Activated CD4-positive, alpha-beta T cell treated with anti-CD3 and anti-CD28 coated beads, Interleukin-2, amount 50 U/mL, for 4 hours (primary cell): Measurements from ENCODE around the gene PDGFD.

Experiments
- DNase-seq, 2 experiments: peaks; one replicate each; pipeline ENCODE4 v3.0.0-alpha.2; 2020

Gene PDGFD

GRCh38 chr11:104142698-104143097 lies 21.2 kb downstream of the PDGFD start:
- DNase-seq = no peak

- DNase-seq = no peak
Observed at GRCh38 chr11:104136861-104137260, 27.1 kb downstream of the PDGFD start.

GRCh38 chr11:104134745-104135144 lies 29.2 kb downstream of the PDGFD start:
- DNase-seq = no peak

GRCh38 chr11:104130161-104130560 lies 33.8 kb downstream of the PDGFD start:
- no peak for DNase-seq

- DNase-seq = no peak
Observed at GRCh38 chr11:104129145-104129544, 34.8 kb downstream of the PDGFD start.

- DNase-seq = no peak
Observed at GRCh38 chr11:104127828-104128227, 36.1 kb downstream of the PDGFD start.

- DNase-seq = no peak
Observed at GRCh38 chr11:104126464-104126863, 37.5 kb downstream of the PDGFD start.

GRCh38 chr11:104124979-104125378 lies 39.0 kb downstream of the PDGFD start:
- no peak for DNase-seq

- no peak for DNase-seq
Observed at GRCh38 chr11:104122836-104123235, 41.1 kb downstream of the PDGFD start.

- no peak for DNase-seq
Observed at GRCh38 chr11:104122011-104122635, 41.8 kb downstream of the PDGFD start.

- no peak for DNase-seq
Observed at GRCh38 chr11:104120493-104121137, 43.3 kb downstream of the PDGFD start.

- DNase-seq = no peak
Observed at GRCh38 chr11:104118105-104118744, 45.7 kb downstream of the PDGFD start.

GRCh38 chr11:104113541-104113940 lies 50.4 kb downstream of the PDGFD start:
- DNase-seq = no peak

GRCh38 chr11:104106136-104106754 lies 57.7 kb downstream of the PDGFD start:
- DNase-seq = no peak

- DNase-seq = no peak
Observed at GRCh38 chr11:104105155-104105554, 58.8 kb downstream of the PDGFD start.

GRCh38 chr11:104104664-104105063 lies 59.3 kb downstream of the PDGFD start:
- DNase-seq = no peak

- DNase-seq = no peak
Observed at GRCh38 chr11:104104201-104104600, 59.7 kb downstream of the PDGFD start.

- no peak for DNase-seq
Observed at GRCh38 chr11:104098555-104098954, 65.4 kb downstream of the PDGFD start.

GRCh38 chr11:104098132-104098531 lies 65.8 kb downstream of the PDGFD start:
- no peak for DNase-seq

- no peak for DNase-seq
Observed at GRCh38 chr11:104096900-104097299, 67.0 kb downstream of the PDGFD start.

- DNase-seq = no peak
Observed at GRCh38 chr11:104095791-104096190, 68.2 kb downstream of the PDGFD start.

GRCh38 chr11:104094576-104094975 lies 69.4 kb downstream of the PDGFD start:
- no peak for DNase-seq

GRCh38 chr11:104093426-104094280 lies 70.3 kb downstream of the PDGFD start:
- no peak for DNase-seq
